WTC11 (cell line): ENCODE results near the gene MTHFD1L. TPM values are rescaled to one million over a fixed set of nuclear protein-coding genes. Genes with fewer than 3 reads are reported as not detected.

Experiments
- ATAC-seq: fragments of 200-7000 bp; cut with Tn5 transposase; 2 replicates; pipeline ENCODE4 v1.10.0; 2021; ENCODE audit warnings: mild to moderate bottlenecking, moderate library complexity
- CTCF ChIA-PET: fragments of 300-600 bp; sonication (Branson Sonifier 250); formaldehyde crosslinking; loops from one replicate; lab custom pipeline; 2021; ENCODE audit warnings: antibody characterized with exemption; lab: Charles Lee
- POLR2A ChIA-PET: fragments of 350-600 bp; sonication (Branson Sonifier 250); formaldehyde crosslinking; loops from one replicate; lab custom pipeline; 2021; ENCODE audit warnings: antibody characterized with exemption; lab: Charles Lee
- DNase-seq: peaks from one replicate; pipeline ENCODE4 v3.0.0; 2021; ENCODE audit warnings: low spot score
- H3K27ac Mint-ChIP-seq: 2 replicates; pipeline ENCODE4 v1.8.0; 2021; ENCODE audit warnings: mixed read lengths
- H3K27me3 Mint-ChIP-seq: 2 replicates; pipeline ENCODE4 v1.8.0; 2021; ENCODE audit warnings: low read depth, mild to moderate bottlenecking, moderate library complexity, mixed read lengths
- H3K36me3 Mint-ChIP-seq: 2 replicates; pipeline ENCODE4 v1.8.0; 2021; ENCODE audit warnings: mixed read lengths
- H3K4me1 Mint-ChIP-seq: 2 replicates; pipeline ENCODE4 v1.8.0; 2022; ENCODE audit warnings: mixed read lengths
- H3K4me3 Mint-ChIP-seq: 2 replicates; pipeline ENCODE4 v1.8.0; 2021; ENCODE audit warnings: mild to moderate bottlenecking, moderate library complexity, mixed read lengths
- H3K9me3 Mint-ChIP-seq: 2 replicates; pipeline ENCODE4 v1.8.0; 2021; ENCODE audit warnings: mixed read lengths
- AFF4 ChIP-seq: sonication (generic); formaldehyde crosslinking; IDR thresholded peaks from 2 replicates; pipeline ENCODE4 v1.8.1; 2023; ENCODE audit warnings: mild to moderate bottlenecking, missing genetic modification reagents, borderline replicate concordance
- ATF6 ChIP-seq: sonication (generic); formaldehyde crosslinking; IDR thresholded peaks from 2 replicates; pipeline ENCODE4 v1.8.1; 2023; ENCODE audit warnings: mild to moderate bottlenecking, missing genetic modification reagents
- ETV6 ChIP-seq: sonication (generic); formaldehyde crosslinking; IDR thresholded peaks from 2 replicates; pipeline ENCODE4 v1.8.1; 2022; ENCODE audit warnings: mild to moderate bottlenecking, missing genetic modification reagents
- GABPB1 ChIP-seq: sonication (generic); formaldehyde crosslinking; IDR thresholded peaks from 2 replicates; pipeline ENCODE4 v1.8.1; 2023; ENCODE audit warnings: mild to moderate bottlenecking, missing genetic modification reagents
- HMGA2 ChIP-seq: fragments of 250-450 bp; sonication (Bioruptor Pico); IDR thresholded peaks from 2 replicates; pipeline ENCODE4 v1.4.0; 2021; ENCODE audit warnings: mild to moderate bottlenecking, moderate library complexity
- NFYB ChIP-seq: sonication (generic); formaldehyde crosslinking; conservative IDR thresholded peaks from 2 replicates; pipeline ENCODE4 v1.8.0; 2022; ENCODE audit warnings: low read depth, missing genetic modification reagents
- NR1H2 ChIP-seq: sonication (generic); formaldehyde crosslinking; IDR thresholded peaks from 2 replicates; pipeline ENCODE4 v1.9.0; 2021; ENCODE audit warnings: mild to moderate bottlenecking, moderate library complexity, missing genetic modification reagents
- TEAD4 ChIP-seq: sonication (generic); formaldehyde crosslinking; IDR thresholded peaks from 2 replicates; pipeline ENCODE4 v1.8.0; 2022; ENCODE audit warnings: mild to moderate bottlenecking, missing genetic modification reagents
- ZNF219 ChIP-seq: sonication (generic); formaldehyde crosslinking; IDR thresholded peaks from 2 replicates; pipeline ENCODE4 v1.8.0; 2023; ENCODE audit warnings: missing genetic modification reagents, mild to moderate bottlenecking, borderline replicate concordance
- ZNF232 ChIP-seq: sonication (generic); formaldehyde crosslinking; IDR thresholded peaks from 2 replicates; pipeline ENCODE4 v1.8.0; 2022; ENCODE audit warnings: mild to moderate bottlenecking, missing genetic modification reagents
- total RNA-seq: library from RNA; stranded (reverse); gene quantifications from 3 replicates; pipeline ENCODE4 v1.2.3, GENCODE V29; 2021
- TF ChIP-seq, protein P1 (sequence below): fragments of 200-600 bp; IDR thresholded peaks from 2 replicates; pipeline ENCODE4 v1.8.0; 2022; ENCODE audit warnings: antibody characterized with exemption
- TF ChIP-seq, protein P2 (sequence below): fragments of 250-450 bp; sonication (Bioruptor Pico); IDR thresholded peaks from 2 replicates; pipeline ENCODE4 v1.9.0; 2021; ENCODE audit warnings: mild to moderate bottlenecking, borderline replicate concordance
- TF ChIP-seq, protein P3 (sequence below): sonication (generic); formaldehyde crosslinking; IDR thresholded peaks from 2 replicates; pipeline ENCODE4 v1.8.0; 2022; ENCODE audit warnings: missing genetic modification reagents

The MTHFD1L gene
- total RNA-seq, 1 experiment from 2014 or later, result 104 TPM

- no peak for ATAC-seq
- TF ChIP-seq NFYB (CRISPR knock-in tag), result no peak
- TF ChIP-seq, protein P1, sequence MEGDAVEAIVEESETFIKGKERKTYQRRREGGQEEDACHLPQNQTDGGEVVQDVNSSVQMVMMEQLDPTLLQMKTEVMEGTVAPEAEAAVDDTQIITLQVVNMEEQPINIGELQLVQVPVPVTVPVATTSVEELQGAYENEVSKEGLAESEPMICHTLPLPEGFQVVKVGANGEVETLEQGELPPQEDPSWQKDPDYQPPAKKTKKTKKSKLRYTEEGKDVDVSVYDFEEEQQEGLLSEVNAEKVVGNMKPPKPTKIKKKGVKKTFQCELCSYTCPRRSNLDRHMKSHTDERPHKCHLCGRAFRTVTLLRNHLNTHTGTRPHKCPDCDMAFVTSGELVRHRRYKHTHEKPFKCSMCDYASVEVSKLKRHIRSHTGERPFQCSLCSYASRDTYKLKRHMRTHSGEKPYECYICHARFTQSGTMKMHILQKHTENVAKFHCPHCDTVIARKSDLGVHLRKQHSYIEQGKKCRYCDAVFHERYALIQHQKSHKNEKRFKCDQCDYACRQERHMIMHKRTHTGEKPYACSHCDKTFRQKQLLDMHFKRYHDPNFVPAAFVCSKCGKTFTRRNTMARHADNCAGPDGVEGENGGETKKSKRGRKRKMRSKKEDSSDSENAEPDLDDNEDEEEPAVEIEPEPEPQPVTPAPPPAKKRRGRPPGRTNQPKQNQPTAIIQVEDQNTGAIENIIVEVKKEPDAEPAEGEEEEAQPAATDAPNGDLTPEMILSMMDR, result no peak
- no peak for TF ChIP-seq ATF6 (CRISPR knock-in tag)
- TF ChIP-seq ETV6 (CRISPR knock-in tag), result no peak
- Mint-ChIP-seq H3K27ac (peak overlapping the region; percentile 51; the same call in 1 of the 2 replicates), H3K9me3 (no peaks in the 10 kb centered on the region), H3K36me3 (peaks cover 32% of the 10 kb centered on the region), H3K4me3 (no peak overlapping the region), H3K27me3 (no peaks in the 10 kb centered on the region), H3K4me1 (0 out of 2 replicates have a peak, but pooled peaks cover 6% of the 10 kb centered on the region)
- no peak for DNase-seq
- POLR2A ChIA-PET, result interaction anchor here (0.7 kb wide), 1 partner anchor 9 kb away, joined by 3 read pairs; no protein-coding TSS in a partner anchor
- CTCF ChIA-PET, result interaction anchor here (1.9 kb wide), 1 partner anchor 23 kb away, joined by 7 read pairs; no protein-coding TSS in a partner anchor
Measured at GRCh38 chr6:151036869-151037680, 171.6 kb downstream of the MTHFD1L start.

- DNase-seq, result no peak
- CTCF ChIA-PET, result interaction anchor here (1.9 kb wide), 1 partner anchor 24 kb away, joined by 7 read pairs; no protein-coding TSS in a partner anchor
- no peaks in the 10 kb centered on the region for H3K9me3 Mint-ChIP-seq
- TF ChIP-seq ZNF232 (CRISPR knock-in tag) (no peak), NR1H2 (no peak), TEAD4 (CRISPR knock-in tag) (no peak), HMGA2 (CRISPR knock-in tag) (no peak), ZNF219 (no peak), GABPB1 (CRISPR knock-in tag) (no peak), AFF4 (CRISPR knock-in tag) (no peak)
- TF ChIP-seq, protein P2, sequence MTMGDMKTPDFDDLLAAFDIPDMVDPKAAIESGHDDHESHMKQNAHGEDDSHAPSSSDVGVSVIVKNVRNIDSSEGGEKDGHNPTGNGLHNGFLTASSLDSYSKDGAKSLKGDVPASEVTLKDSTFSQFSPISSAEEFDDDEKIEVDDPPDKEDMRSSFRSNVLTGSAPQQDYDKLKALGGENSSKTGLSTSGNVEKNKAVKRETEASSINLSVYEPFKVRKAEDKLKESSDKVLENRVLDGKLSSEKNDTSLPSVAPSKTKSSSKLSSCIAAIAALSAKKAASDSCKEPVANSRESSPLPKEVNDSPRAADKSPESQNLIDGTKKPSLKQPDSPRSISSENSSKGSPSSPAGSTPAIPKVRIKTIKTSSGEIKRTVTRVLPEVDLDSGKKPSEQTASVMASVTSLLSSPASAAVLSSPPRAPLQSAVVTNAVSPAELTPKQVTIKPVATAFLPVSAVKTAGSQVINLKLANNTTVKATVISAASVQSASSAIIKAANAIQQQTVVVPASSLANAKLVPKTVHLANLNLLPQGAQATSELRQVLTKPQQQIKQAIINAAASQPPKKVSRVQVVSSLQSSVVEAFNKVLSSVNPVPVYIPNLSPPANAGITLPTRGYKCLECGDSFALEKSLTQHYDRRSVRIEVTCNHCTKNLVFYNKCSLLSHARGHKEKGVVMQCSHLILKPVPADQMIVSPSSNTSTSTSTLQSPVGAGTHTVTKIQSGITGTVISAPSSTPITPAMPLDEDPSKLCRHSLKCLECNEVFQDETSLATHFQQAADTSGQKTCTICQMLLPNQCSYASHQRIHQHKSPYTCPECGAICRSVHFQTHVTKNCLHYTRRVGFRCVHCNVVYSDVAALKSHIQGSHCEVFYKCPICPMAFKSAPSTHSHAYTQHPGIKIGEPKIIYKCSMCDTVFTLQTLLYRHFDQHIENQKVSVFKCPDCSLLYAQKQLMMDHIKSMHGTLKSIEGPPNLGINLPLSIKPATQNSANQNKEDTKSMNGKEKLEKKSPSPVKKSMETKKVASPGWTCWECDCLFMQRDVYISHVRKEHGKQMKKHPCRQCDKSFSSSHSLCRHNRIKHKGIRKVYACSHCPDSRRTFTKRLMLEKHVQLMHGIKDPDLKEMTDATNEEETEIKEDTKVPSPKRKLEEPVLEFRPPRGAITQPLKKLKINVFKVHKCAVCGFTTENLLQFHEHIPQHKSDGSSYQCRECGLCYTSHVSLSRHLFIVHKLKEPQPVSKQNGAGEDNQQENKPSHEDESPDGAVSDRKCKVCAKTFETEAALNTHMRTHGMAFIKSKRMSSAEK (CRISPR knock-in tag), result no peak
- TF ChIP-seq, protein P3, sequence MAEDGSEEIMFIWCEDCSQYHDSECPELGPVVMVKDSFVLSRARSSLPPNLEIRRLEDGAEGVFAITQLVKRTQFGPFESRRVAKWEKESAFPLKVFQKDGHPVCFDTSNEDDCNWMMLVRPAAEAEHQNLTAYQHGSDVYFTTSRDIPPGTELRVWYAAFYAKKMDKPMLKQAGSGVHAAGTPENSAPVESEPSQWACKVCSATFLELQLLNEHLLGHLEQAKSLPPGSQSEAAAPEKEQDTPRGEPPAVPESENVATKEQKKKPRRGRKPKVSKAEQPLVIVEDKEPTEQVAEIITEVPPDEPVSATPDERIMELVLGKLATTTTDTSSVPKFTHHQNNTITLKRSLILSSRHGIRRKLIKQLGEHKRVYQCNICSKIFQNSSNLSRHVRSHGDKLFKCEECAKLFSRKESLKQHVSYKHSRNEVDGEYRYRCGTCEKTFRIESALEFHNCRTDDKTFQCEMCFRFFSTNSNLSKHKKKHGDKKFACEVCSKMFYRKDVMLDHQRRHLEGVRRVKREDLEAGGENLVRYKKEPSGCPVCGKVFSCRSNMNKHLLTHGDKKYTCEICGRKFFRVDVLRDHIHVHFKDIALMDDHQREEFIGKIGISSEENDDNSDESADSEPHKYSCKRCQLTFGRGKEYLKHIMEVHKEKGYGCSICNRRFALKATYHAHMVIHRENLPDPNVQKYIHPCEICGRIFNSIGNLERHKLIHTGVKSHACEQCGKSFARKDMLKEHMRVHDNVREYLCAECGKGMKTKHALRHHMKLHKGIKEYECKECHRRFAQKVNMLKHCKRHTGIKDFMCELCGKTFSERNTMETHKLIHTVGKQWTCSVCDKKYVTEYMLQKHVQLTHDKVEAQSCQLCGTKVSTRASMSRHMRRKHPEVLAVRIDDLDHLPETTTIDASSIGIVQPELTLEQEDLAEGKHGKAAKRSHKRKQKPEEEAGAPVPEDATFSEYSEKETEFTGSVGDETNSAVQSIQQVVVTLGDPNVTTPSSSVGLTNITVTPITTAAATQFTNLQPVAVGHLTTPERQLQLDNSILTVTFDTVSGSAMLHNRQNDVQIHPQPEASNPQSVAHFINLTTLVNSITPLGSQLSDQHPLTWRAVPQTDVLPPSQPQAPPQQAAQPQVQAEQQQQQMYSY (CRISPR knock-in tag), result no peak
- TF ChIP-seq, all 79 proteins: peak for 0
- Mint-ChIP-seq H3K4me3 (no peak overlapping the region), H3K4me1 (peaks cover 7% of the 10 kb centered on the region), H3K27me3 (no peaks in the 10 kb centered on the region), H3K27ac (peak overlapping the region; percentile 25; the same call in 1 of the 2 replicates), H3K36me3 (peaks cover 32% of the 10 kb centered on the region)
- POLR2A ChIA-PET, result no interaction called here
- no peak for ATAC-seq
Measured at GRCh38 chr6:151038616-151039015, 173.1 kb downstream of the MTHFD1L start.
